Osteocyte (in vitro differentiated cells): ENCODE results near the gene ERVV-1. TPM values are rescaled to one million over a fixed set of nuclear protein-coding genes. Genes with fewer than 3 reads are reported as not detected.
A peak's percentile ranks its signal among the peaks of the same experiment; 100 is the strongest.

Experiments used
- DNase-seq: peaks from one replicate; pipeline ENCODE4 v3.0.0; 2021; ENCODE audit warnings: mixed read lengths; ENCODE audit not compliant: unreplicated experiment; ENCODE audit errors: extremely low spot score
- H3K27ac Mint-ChIP-seq: one replicate; pipeline ENCODE4 v1.8.0; 2021; ENCODE audit warnings: mild to moderate bottlenecking, mixed read lengths; ENCODE audit not compliant: unreplicated experiment
- H3K27me3 Mint-ChIP-seq: one replicate; pipeline ENCODE4 v1.8.0; 2021; ENCODE audit warnings: mixed read lengths; ENCODE audit not compliant: unreplicated experiment
- H3K36me3 Mint-ChIP-seq: one replicate; pipeline ENCODE4 v1.8.0; 2021; ENCODE audit warnings: mixed read lengths; ENCODE audit not compliant: unreplicated experiment
- H3K4me1 Mint-ChIP-seq: one replicate; pipeline ENCODE4 v1.8.0; 2021; ENCODE audit warnings: mixed read lengths; ENCODE audit not compliant: unreplicated experiment
- H3K4me3 Mint-ChIP-seq: one replicate; pipeline ENCODE4 v1.8.0; 2021; ENCODE audit warnings: mild to moderate bottlenecking, moderate library complexity, mixed read lengths; ENCODE audit not compliant: unreplicated experiment
- H3K9me3 Mint-ChIP-seq: one replicate; pipeline ENCODE4 v1.8.0; 2021; ENCODE audit warnings: mixed read lengths; ENCODE audit not compliant: unreplicated experiment
- total RNA-seq: library from RNA; stranded (reverse); gene quantifications from 2 replicates; pipeline ENCODE4 v1.2.1, GENCODE V29; 2021
- TF ChIP-seq, protein P1 (sequence below): fragments of 200-600 bp; sonication (generic); IDR thresholded peaks from 2 replicates; pipeline ENCODE4 v1.5.0; 2021; ENCODE audit warnings: antibody characterized with exemption, mild to moderate bottlenecking, moderate library complexity

ERVV-1 gene
- total RNA-seq, 1 donor from 2014 or later = not detected

DNA sequence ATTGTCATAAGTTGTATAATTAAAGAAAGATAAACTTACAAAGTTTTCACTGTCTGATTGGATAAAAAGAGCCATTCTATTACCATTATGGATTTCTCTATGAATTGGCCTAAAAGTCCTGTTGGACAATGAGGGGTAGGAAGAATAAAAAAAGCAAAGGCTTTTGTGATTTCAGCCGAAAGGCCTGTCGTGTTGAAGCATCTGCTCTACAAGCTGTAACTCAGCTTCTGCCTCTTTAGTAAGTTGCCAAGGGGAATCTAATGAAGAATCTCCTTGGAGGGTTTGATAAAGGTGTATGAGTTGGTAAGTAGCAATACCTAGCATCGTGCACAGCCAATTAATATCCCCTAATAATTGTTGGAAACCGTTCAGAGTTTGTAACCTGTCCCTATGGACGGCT is 25.2 kb upstream of the ERVV-1 start:
- TF ChIP-seq, protein P1, sequence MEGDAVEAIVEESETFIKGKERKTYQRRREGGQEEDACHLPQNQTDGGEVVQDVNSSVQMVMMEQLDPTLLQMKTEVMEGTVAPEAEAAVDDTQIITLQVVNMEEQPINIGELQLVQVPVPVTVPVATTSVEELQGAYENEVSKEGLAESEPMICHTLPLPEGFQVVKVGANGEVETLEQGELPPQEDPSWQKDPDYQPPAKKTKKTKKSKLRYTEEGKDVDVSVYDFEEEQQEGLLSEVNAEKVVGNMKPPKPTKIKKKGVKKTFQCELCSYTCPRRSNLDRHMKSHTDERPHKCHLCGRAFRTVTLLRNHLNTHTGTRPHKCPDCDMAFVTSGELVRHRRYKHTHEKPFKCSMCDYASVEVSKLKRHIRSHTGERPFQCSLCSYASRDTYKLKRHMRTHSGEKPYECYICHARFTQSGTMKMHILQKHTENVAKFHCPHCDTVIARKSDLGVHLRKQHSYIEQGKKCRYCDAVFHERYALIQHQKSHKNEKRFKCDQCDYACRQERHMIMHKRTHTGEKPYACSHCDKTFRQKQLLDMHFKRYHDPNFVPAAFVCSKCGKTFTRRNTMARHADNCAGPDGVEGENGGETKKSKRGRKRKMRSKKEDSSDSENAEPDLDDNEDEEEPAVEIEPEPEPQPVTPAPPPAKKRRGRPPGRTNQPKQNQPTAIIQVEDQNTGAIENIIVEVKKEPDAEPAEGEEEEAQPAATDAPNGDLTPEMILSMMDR = no peak
- H3K27me3 Mint-ChIP-seq = no peaks in the 10 kb centered on the region
- H3K4me1 Mint-ChIP-seq = peaks cover 25% of the 10 kb centered on the region
- no peak for DNase-seq
- H3K9me3 Mint-ChIP-seq = peaks cover 16% of the 10 kb centered on the region
- peaks cover 48% of the 10 kb centered on the region for H3K36me3 Mint-ChIP-seq
- no peak overlapping the region for H3K27ac Mint-ChIP-seq
- no peak overlapping the region for H3K4me3 Mint-ChIP-seq

DNA sequence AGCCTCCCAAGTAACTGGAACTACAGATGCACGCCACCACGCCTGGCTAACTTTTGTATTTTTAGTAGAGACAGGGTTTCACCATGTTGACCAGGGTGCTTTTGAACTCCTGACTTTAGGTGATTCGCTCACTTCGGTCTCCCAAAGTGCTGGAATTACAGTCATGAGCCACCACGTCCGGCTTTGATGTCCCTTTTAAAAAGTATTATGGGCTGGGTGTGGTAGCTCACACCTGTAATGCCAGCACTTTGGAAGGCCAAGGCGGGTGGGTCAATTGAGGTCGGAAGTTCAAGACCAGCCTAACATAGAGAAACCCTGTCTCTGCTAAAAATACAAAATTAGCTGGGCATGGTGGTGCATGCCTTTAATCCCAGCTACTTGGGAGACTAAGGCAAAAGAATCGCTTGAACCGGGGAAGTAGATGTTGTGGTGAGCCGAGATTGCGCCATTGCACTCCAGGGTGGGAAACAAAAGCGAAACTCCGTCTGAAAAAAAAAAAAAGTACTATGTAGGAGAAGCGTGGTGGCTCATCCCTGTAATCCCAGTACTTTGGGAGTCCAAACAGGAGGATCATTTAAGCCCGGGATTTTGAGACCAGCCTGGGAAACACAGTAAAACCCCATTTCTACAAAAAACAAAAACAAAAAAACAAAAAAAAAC is 22.8 kb upstream of the ERVV-1 start:
- Mint-ChIP-seq H3K27me3 (no peaks in the 10 kb centered on the region), H3K9me3 (peaks cover 9% of the 10 kb centered on the region), H3K4me1 (peaks cover 31% of the 10 kb centered on the region), H3K27ac (peak overlapping the region; percentile 73), H3K36me3 (peaks cover 33% of the 10 kb centered on the region), H3K4me3 (peak overlapping the region; percentile 45)
- DNase-seq = no peak
- TF ChIP-seq, protein P1 = no peak

DNA sequence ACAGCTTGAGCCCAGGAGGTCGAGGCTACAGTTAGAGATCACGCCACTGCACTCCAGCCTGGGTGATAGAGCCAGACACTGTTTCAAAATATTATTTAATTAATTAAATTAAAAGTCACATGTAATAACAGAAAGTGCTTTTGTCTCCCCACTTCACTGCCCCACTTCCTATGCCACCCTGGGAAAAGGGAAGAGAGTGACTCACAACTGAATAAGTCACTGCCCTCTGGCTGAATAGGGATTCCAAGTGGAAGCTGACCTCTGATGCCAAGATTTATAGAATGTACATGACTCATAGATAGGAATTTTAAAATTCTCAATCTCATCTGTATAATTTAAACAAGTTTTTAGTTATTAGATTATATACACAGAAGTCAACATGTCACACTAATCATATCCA is 22.2 kb upstream of the ERVV-1 start:
- Mint-ChIP-seq H3K27me3 (no peaks in the 10 kb centered on the region), H3K36me3 (peaks cover 27% of the 10 kb centered on the region), H3K4me1 (peaks cover 31% of the 10 kb centered on the region), H3K27ac (peak overlapping the region; percentile 73), H3K4me3 (peak overlapping the region; percentile 45), H3K9me3 (peaks cover 6% of the 10 kb centered on the region)
- TF ChIP-seq, protein P1 = no peak
- DNase-seq = no peak

DNA sequence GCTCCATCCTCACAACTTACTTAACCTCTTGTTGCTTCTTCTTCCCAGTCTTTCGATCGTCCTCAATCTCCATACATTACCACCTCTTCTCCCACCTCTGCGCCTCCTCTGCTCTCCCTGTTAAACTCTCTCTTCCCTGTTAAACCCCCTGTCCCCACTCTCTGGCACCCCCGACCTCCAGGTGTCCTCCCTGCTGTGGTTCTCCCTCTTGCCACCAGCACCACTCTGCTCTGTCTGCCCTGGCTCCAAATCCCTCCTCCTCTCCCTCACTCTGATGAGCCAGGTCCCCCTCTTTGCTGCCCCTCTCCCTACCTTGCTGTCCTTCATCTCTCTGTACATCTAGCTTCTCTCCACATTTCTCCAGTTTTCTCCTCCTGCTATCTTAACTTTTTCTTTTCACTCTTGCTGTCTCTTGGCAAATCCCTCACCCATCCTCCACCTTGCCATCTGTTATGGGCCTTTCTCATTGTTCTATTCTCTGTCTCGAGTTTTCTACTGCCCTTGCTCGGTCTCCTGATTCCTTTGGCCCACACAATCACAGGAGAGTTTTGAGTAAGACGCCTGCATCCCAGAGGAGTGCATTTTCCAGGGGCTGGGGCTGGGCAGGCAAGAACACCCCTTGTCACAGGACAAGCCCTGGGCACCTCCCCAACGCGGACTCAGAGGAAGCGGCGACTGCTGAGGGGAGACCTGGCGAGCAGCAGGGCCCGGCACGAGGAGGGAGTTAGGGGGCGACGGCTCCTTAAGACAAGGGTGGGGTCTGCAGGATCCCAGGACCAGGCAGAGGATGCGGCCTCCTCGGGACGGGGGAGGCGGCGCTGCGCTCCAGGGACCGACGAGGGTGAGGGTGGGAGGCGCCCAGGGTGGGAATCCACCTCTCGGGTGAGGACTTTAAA is 21.4 kb upstream of the ERVV-1 start:
- Mint-ChIP-seq H3K4me3 (peak overlapping the region; percentile 82), H3K9me3 (no peaks in the 10 kb centered on the region), H3K36me3 (peaks cover 18% of the 10 kb centered on the region), H3K27ac (peak overlapping the region; percentile 73), H3K27me3 (no peaks in the 10 kb centered on the region), H3K4me1 (peaks cover 31% of the 10 kb centered on the region)
- TF ChIP-seq, protein P1 = no peak
- no peak for DNase-seq
